IPS DF 6.9 (cell line): Measurements from ENCODE around the gene ARHGEF3.
"Not testable (repeated sequence)": the region's sequence is repeated elsewhere in the genome, so short reads cannot be mapped to it uniquely, and the experiment has no call there.

Experiments
- DNase-seq: peaks from one replicate; pipeline ENCODE4 v3.0.0-alpha.2; 2013; ENCODE audit warnings: low read depth, low spot score
- H3K27ac ChIP-seq: one replicate; pipeline ENCODE4 v1.5.1; 2013; ENCODE audit warnings: low read length, control low read depth
- H3K27me3 ChIP-seq: 2 replicates; pipeline ENCODE4 v1.6.1; 2013; ENCODE audit warnings: mild to moderate bottlenecking, low read length; ENCODE audit not compliant: control insufficient read depth, insufficient read depth
- H3K36me3 ChIP-seq: 2 replicates; pipeline ENCODE4 v1.6.1; 2013; ENCODE audit warnings: low read length; ENCODE audit not compliant: control insufficient read depth, insufficient read depth
- H3K4me1 ChIP-seq: 2 replicates; pipeline ENCODE4 v1.6.1; 2013; ENCODE audit warnings: low read length; ENCODE audit not compliant: control insufficient read depth, insufficient read depth
- H3K4me3 ChIP-seq: 2 replicates; pipeline ENCODE4 v1.5.1; 2013; ENCODE audit warnings: mild to moderate bottlenecking, low read length
- H3K9me3 ChIP-seq: 2 replicates; pipeline ENCODE4 v1.6.1; 2013; ENCODE audit warnings: low read length, inconsistent platforms; ENCODE audit not compliant: control insufficient read depth, insufficient read depth
- WGBS: extraction: QIAGEN DNeasy Blood & Tissue Kit; methylation state at CpG from one replicate; pipeline ENCODE4 v1.1.7; 2013; ENCODE audit warnings: mixed read lengths, missing lambda C conversion rate; ENCODE audit not compliant: insufficient read length, insufficient coverage; 5-methylcytosine and 5-hydroxymethylcytosine counted together

The ARHGEF3 gene

GRCh38 chr3:56769116-56769707 is 32.5 kb downstream of the ARHGEF3 start:
- no peak overlapping the region for H3K27ac ChIP-seq
- no peak overlapping the region for H3K4me3 ChIP-seq
- no peaks in the 10 kb centered on the region for H3K36me3 ChIP-seq
- no peaks in the 10 kb centered on the region for H3K4me1 ChIP-seq
- no peaks in the 10 kb centered on the region for H3K27me3 ChIP-seq
- DNase-seq: no peak
- WGBS: no CpG with 5 or more reads among the region's 7 CpGs
- H3K9me3 ChIP-seq: no peaks in the 10 kb centered on the region

- no peaks in the 10 kb centered on the region for H3K27me3 ChIP-seq
- no peaks in the 10 kb centered on the region for H3K4me1 ChIP-seq
- H3K27ac ChIP-seq: no peak overlapping the region
- no peak for DNase-seq
- H3K9me3 ChIP-seq: no peaks in the 10 kb centered on the region
- H3K36me3 ChIP-seq: no peaks in the 10 kb centered on the region
- no peak overlapping the region for H3K4me3 ChIP-seq
- WGBS: no CpG with 5 or more reads among the region's 6 CpGs
Observed at GRCh38 chr3:56764904-56765547, 36.7 kb downstream of the ARHGEF3 start.

- WGBS: no CpG with 5 or more reads among the region's 2 CpGs
- no peaks in the 10 kb centered on the region for H3K4me1 ChIP-seq
- no peak overlapping the region for H3K27ac ChIP-seq
- H3K36me3 ChIP-seq: no peaks in the 10 kb centered on the region
- no peak for DNase-seq
- H3K4me3 ChIP-seq: no peak overlapping the region
- H3K27me3 ChIP-seq: no peaks in the 10 kb centered on the region
- H3K9me3 ChIP-seq: no peaks in the 10 kb centered on the region
Observed at GRCh38 chr3:56764184-56764583, 37.6 kb downstream of the ARHGEF3 start.

- Histone ChIP-seq H3K27me3 (no peaks in the 10 kb centered on the region), H3K36me3 (no peaks in the 10 kb centered on the region), H3K27ac (no peak overlapping the region), H3K9me3 (no peaks in the 10 kb centered on the region), H3K4me1 (no peaks in the 10 kb centered on the region), H3K4me3 (no peak overlapping the region)
- no peak for DNase-seq
- no CpG with 5 or more reads among the region's 2 CpGs for WGBS
Observed at GRCh38 chr3:56763233-56763632, 38.5 kb downstream of the ARHGEF3 start.

- no peak for DNase-seq
- WGBS: no CpG with 5 or more reads among the region's 1 CpG
- no peaks in the 10 kb centered on the region for H3K36me3 ChIP-seq
- no peak overlapping the region for H3K27ac ChIP-seq
- no peak overlapping the region for H3K4me3 ChIP-seq
- no peaks in the 10 kb centered on the region for H3K4me1 ChIP-seq
- no peaks in the 10 kb centered on the region for H3K27me3 ChIP-seq
- no peaks in the 10 kb centered on the region for H3K9me3 ChIP-seq
Observed at GRCh38 chr3:56762718-56763117, 39.0 kb downstream of the ARHGEF3 start.

- Histone ChIP-seq H3K36me3 (no peaks in the 10 kb centered on the region), H3K9me3 (no peaks in the 10 kb centered on the region), H3K27ac (no peak overlapping the region), H3K27me3 (no peaks in the 10 kb centered on the region), H3K4me1 (no peaks in the 10 kb centered on the region), H3K4me3 (no peak overlapping the region)
- no peak for DNase-seq
- no CpG with 5 or more reads among the region's 11 CpGs for WGBS
Observed at GRCh38 chr3:56761887-56762651, 39.7 kb downstream of the ARHGEF3 start.

- H3K27ac ChIP-seq: no peak overlapping the region
- WGBS: no CpG with 5 or more reads among the region's 2 CpGs
- no peak overlapping the region for H3K4me3 ChIP-seq
- no peak for DNase-seq
- no peaks in the 10 kb centered on the region for H3K27me3 ChIP-seq
- no peaks in the 10 kb centered on the region for H3K36me3 ChIP-seq
- no peaks in the 10 kb centered on the region for H3K4me1 ChIP-seq
- H3K9me3 ChIP-seq: no peaks in the 10 kb centered on the region
Observed at GRCh38 chr3:56761023-56761422, 40.7 kb downstream of the ARHGEF3 start.

GRCh38 chr3:56759532-56759931 is 42.2 kb downstream of the ARHGEF3 start:
- no peaks in the 10 kb centered on the region for H3K9me3 ChIP-seq
- no peaks in the 10 kb centered on the region for H3K4me1 ChIP-seq
- DNase-seq: no peak
- H3K4me3 ChIP-seq: no peak overlapping the region
- WGBS: no CpG with 5 or more reads among the region's 3 CpGs
- no peaks in the 10 kb centered on the region for H3K36me3 ChIP-seq
- no peak overlapping the region for H3K27ac ChIP-seq
- H3K27me3 ChIP-seq: no peaks in the 10 kb centered on the region

GRCh38 chr3:56758539-56758981 is 43.2 kb downstream of the ARHGEF3 start:
- WGBS: no CpG with 5 or more reads among the region's 2 CpGs
- H3K36me3 ChIP-seq: no peaks in the 10 kb centered on the region
- DNase-seq: no peak

GRCh38 chr3:56758042-56758441 is 43.7 kb downstream of the ARHGEF3 start:
- no CpG with 5 or more reads among the region's 11 CpGs for WGBS
- not testable (repeated sequence) for DNase-seq, H3K36me3 ChIP-seq, H3K27me3 ChIP-seq, H3K4me1 ChIP-seq, H3K27ac ChIP-seq, H3K9me3 ChIP-seq, H3K4me3 ChIP-seq

More at GRCh38 chr3:56758539-56758981, 43.2 kb downstream of the ARHGEF3 start:
- no peak overlapping the region for H3K4me3 ChIP-seq
- no peaks in the 10 kb centered on the region for H3K27me3 ChIP-seq
- H3K27ac ChIP-seq: no peak overlapping the region
- H3K4me1 ChIP-seq: no peaks in the 10 kb centered on the region
- no peaks in the 10 kb centered on the region for H3K9me3 ChIP-seq
